Lung (tissue), 5 donors: ENCODE data around the gene BIRC6. TPM values are rescaled to one million over a fixed set of nuclear protein-coding genes. Genes with fewer than 3 reads are reported as not detected.

ENCODE experiments used
- polyA plus RNA-seq, 2 donors: library from polyadenylated mRNA; stranded (reverse); fragments of 200-250 nt; gene quantifications; one replicate each; pipeline ENCODE4 v1.2.1, GENCODE V29; 2013
- small RNA-seq: library from RNA; depleted of rRNA; stranded (forward); fragments of <200 nt; gene quantifications from one replicate; pipeline ENCODE3, GENCODE V24; 2014; ENCODE audit warnings: low replicate concordance
- total RNA-seq, 2 donors: library from RNA; depleted of rRNA in 1 of 2; stranded (reverse); fragments of >200 nt in 1 of 2; gene quantifications; one replicate each; pipeline ENCODE4 v1.2.1, GENCODE V29; 2014 to 2021
- donor health status: Bipolar disorder and iron deficiency.
- donor health status: healthy.
- donor health status: DM: yes; HTN: yes; CAD: no.

The BIRC6 gene
- total and polyA plus RNA-seq, 4 donors: 12.2 to 229 (median 51.5) TPM

Small RNAs within 50 kb of the gene (small RNA-seq; reads per million reads assigned to genes)
- gene MIR4765 (not detected), gene MIR558 (not detected)

Other genes starting within 250 kb of the BIRC6 start
- 10 to 100 TPM; 19.0 to 27.7 TPM for gene SLC30A6, start 191.2 kb upstream of the BIRC6 start, total RNA-seq
- gene SLC30A6, start 191.2 kb upstream of the BIRC6 start, polyA plus RNA-seq: 10 to 100 TPM in 1 of 2 donors, 1 to 10 TPM in 1; 4.4 to 10.5 TPM
- gene NLRC4, start 92.1 kb upstream of the BIRC6 start, total RNA-seq: 10 to 100 TPM in 1 of 2 donors, 1 to 10 TPM in 1; 3.8 to 15.3 TPM
- 10 to 100 TPM in 1 of 2 donors, 1 to 10 TPM in 1; 6.0 to 18.2 TPM for gene NLRC4, start 92.1 kb upstream of the BIRC6 start, polyA plus RNA-seq
- gene YIPF4, start 79.1 kb upstream of the BIRC6 start, total RNA-seq: 10 to 100 TPM; 32.5 to 48.5 TPM
- gene YIPF4, start 79.1 kb upstream of the BIRC6 start, polyA plus RNA-seq: 10 to 100 TPM; 14.2 to 16.4 TPM